Measurements from ENCODE around the gene CUX1.
"Not testable (repeated sequence)": the region's sequence is repeated elsewhere in the genome, so short reads cannot be mapped to it uniquely, and the experiment has no call there.

The CUX1 gene

DNA sequence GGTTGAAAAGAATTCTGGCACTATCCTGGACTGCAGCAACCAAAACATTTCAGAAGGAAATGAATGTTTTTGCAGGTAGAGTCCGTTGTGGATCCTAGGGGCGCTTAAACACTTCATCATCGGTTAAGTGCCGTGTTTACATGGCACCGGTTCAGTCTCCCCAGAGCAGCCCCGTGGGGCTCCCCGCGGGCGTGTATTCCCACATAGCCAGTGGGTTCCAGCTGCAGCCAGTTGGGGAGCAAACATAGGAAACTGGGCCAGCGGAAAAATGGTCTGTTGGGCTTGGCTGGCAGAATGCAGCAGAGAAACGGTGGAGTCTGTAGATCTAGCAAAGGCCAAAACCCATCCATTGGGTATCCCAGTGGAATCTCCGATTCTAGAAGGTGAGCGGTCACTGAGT lies 356.2 kb downstream of the CUX1 start:
- DNase-seq (ENCODE audit: low read depth): no peak
- H3K4me3 ChIP-seq (ENCODE audit: low read depth, low read length): no peak overlapping the region
- TF ChIP-seq, protein P1, sequence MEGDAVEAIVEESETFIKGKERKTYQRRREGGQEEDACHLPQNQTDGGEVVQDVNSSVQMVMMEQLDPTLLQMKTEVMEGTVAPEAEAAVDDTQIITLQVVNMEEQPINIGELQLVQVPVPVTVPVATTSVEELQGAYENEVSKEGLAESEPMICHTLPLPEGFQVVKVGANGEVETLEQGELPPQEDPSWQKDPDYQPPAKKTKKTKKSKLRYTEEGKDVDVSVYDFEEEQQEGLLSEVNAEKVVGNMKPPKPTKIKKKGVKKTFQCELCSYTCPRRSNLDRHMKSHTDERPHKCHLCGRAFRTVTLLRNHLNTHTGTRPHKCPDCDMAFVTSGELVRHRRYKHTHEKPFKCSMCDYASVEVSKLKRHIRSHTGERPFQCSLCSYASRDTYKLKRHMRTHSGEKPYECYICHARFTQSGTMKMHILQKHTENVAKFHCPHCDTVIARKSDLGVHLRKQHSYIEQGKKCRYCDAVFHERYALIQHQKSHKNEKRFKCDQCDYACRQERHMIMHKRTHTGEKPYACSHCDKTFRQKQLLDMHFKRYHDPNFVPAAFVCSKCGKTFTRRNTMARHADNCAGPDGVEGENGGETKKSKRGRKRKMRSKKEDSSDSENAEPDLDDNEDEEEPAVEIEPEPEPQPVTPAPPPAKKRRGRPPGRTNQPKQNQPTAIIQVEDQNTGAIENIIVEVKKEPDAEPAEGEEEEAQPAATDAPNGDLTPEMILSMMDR (IDR thresholded peaks at IDR 0.05; ENCODE audit: control insufficient read depth, extremely low read depth, insufficient read depth): no peak

- no peak overlapping the region for H3K4me3 ChIP-seq (ENCODE audit: low read depth, low read length)
- DNase-seq (ENCODE audit: low read depth): no peak
- TF ChIP-seq, protein P1 (IDR thresholded peaks at IDR 0.05; ENCODE audit: control insufficient read depth, extremely low read depth, insufficient read depth): no peak
Measured at GRCh38 chr7:102175423-102176170, 358.2 kb downstream of the CUX1 start.

DNA sequence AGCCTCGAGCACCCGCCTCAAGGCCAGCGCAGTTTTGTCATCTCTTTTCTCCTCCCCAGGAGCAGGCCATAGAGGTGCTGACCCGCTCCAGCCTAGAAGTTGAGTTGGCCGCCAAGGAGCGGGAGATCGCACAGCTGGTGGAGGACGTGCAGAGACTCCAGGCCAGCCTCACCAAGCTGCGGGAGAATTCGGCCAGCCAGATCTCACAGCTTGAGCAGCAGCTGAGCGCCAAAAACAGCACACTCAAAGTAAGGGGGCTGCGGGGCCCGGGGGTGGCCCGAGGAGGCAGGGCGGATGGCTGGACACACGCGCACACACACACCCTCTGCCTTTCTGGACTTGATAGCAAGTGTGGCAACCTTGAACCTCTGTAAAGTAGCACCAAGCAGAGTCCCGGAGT lies 361.0 kb downstream of the CUX1 start:
- H3K4me3 ChIP-seq (ENCODE audit: low read depth, low read length): no peak overlapping the region
- TF ChIP-seq, protein P1 (IDR thresholded peaks at IDR 0.05; ENCODE audit: control insufficient read depth, extremely low read depth, insufficient read depth): no peak
- DNase-seq (ENCODE audit: low read depth): no peak

GRCh38 chr7:102180727-102181126 lies 363.3 kb downstream of the CUX1 start:
- H3K4me3 ChIP-seq (ENCODE audit: low read depth, low read length): no peak overlapping the region
- no peak for DNase-seq (ENCODE audit: low read depth)
- TF ChIP-seq, protein P1 (IDR thresholded peaks at IDR 0.05; ENCODE audit: control insufficient read depth, extremely low read depth, insufficient read depth): no peak

DNA sequence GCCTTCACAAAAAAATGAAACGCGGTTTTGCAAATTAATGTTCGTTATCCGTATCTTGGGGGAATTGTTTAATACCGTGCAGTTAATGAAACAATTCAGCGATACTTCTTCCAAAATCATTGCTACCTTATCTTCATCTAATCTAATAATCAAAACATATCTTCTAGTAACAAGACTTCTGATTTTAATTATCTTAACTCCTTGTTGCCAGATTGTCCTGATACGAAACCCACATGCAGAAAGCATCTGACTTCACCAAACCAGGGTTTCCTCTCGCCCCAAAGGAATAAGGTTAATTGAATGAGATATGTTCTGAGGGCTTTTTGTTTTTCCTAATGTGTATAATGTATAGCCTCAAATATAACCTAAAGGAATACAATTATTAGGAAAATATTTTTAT lies 364.1 kb downstream of the CUX1 start:
- TF ChIP-seq, protein P1 (IDR thresholded peaks at IDR 0.05; ENCODE audit: control insufficient read depth, extremely low read depth, insufficient read depth): no peak
- no peak for DNase-seq (ENCODE audit: low read depth)
- H3K4me3 ChIP-seq (ENCODE audit: low read depth, low read length): no peak overlapping the region

GRCh38 chr7:102182016-102182415 lies 364.6 kb downstream of the CUX1 start:
- DNase-seq (ENCODE audit: low read depth): no peak
- TF ChIP-seq, protein P1 (IDR thresholded peaks at IDR 0.05; ENCODE audit: control insufficient read depth, extremely low read depth, insufficient read depth): no peak
- H3K4me3 ChIP-seq (ENCODE audit: low read depth, low read length): no peak overlapping the region

- H3K4me3 ChIP-seq (ENCODE audit: low read depth, low read length); DNase-seq (ENCODE audit: low read depth): not testable (repeated sequence)
Measured at GRCh38 chr7:102183848-102184247, 366.4 kb downstream of the CUX1 start.
